ENCODE results near the gene DIRAS3. TPM values are rescaled to one million over a fixed set of nuclear protein-coding genes. Genes with fewer than 3 reads are reported as not detected.

DIRAS3 gene
- total RNA-seq, 1 donor: 4.0 TPM

DNA sequence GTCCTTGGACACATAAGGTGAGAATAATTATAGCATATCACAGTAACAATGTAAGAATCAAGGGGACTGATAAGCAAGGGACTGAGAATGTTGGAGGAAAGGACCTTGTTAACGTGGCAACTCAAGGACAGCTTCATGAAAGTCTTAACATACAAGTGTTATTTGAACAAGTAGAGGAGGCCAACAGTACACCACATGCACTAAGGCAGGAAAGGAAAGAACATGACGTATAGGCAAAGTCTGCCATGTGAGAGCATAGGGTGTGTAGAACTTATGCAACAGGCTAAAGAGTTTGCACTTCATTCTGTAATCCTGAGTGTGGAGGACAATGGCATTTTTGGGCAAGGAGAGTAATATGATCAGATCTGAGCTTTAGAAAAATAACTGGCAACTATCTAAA is 33.3 kb upstream of the DIRAS3 start:
- Histone ChIP-seq H3K36me3 (ENCODE audit: insufficient read depth, low read length) (no peaks in the 10 kb centered on the region), H2AFZ (ENCODE audit: low read length) (no peak overlapping the region), H3K4me3 (ENCODE audit: insufficient read depth, low read length) (no peak overlapping the region), H4K20me1 (ENCODE audit: insufficient read depth, low read length) (no peaks in the 10 kb centered on the region), H3K9me3 (ENCODE audit: low read depth, low read length) (no peaks in the 10 kb centered on the region), H3K27me3 (ENCODE audit: insufficient read depth, low read length) (no peaks in the 10 kb centered on the region), H3K4me2 (ENCODE audit: insufficient read depth, low read length) (no peak overlapping the region), H3K79me2 (ENCODE audit: insufficient read depth, low read length) (no peaks in the 10 kb centered on the region), H3K27ac (ENCODE audit: low read depth, low read length) (no peak overlapping the region), H3K4me1 (ENCODE audit: insufficient read depth, low read length) (peaks cover 5% of the 10 kb centered on the region)
- DNase-seq (ENCODE audit: insufficient read length, low spot score, missing footprints): no peak
- TF ChIP-seq, protein P1, sequence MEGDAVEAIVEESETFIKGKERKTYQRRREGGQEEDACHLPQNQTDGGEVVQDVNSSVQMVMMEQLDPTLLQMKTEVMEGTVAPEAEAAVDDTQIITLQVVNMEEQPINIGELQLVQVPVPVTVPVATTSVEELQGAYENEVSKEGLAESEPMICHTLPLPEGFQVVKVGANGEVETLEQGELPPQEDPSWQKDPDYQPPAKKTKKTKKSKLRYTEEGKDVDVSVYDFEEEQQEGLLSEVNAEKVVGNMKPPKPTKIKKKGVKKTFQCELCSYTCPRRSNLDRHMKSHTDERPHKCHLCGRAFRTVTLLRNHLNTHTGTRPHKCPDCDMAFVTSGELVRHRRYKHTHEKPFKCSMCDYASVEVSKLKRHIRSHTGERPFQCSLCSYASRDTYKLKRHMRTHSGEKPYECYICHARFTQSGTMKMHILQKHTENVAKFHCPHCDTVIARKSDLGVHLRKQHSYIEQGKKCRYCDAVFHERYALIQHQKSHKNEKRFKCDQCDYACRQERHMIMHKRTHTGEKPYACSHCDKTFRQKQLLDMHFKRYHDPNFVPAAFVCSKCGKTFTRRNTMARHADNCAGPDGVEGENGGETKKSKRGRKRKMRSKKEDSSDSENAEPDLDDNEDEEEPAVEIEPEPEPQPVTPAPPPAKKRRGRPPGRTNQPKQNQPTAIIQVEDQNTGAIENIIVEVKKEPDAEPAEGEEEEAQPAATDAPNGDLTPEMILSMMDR (IDR thresholded peaks at IDR 0.05; ENCODE audit: extremely low read depth, low read depth, low read length): no peak

DNA sequence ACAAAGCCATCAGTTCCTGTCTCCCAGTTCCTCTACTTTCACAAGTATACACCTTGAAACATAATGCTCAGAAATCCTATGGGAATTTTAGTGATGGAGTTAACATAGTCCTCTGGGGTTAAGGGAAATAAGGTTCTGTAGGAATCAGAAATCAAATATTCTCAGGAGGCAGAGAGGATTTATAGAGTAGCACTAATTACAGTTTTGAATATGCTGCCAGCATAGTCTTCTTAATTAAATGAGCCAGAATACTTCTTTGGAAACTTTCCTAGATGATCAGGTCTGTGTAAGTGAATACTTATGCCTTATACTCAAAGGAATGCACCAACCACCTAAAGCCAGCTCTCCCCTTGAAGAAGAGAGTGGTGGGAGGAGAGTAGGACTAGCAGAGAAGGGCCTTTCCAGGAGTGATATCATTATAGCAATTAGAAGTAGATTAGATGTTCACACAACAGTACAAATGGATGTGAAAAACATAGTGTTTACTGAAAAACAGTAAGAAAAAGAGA is 31.4 kb upstream of the DIRAS3 start:
- no peak for DNase-seq (ENCODE audit: insufficient read length, low spot score, missing footprints)
- no peaks in the 10 kb centered on the region for H3K27me3 ChIP-seq (ENCODE audit: insufficient read depth, low read length)
- H2AFZ ChIP-seq (ENCODE audit: low read length): no peak overlapping the region
- no peak overlapping the region for H3K4me3 ChIP-seq (ENCODE audit: insufficient read depth, low read length)
- H4K20me1 ChIP-seq (ENCODE audit: insufficient read depth, low read length): no peaks in the 10 kb centered on the region
- TF ChIP-seq, protein P1 (IDR thresholded peaks at IDR 0.05; ENCODE audit: extremely low read depth, low read depth, low read length): no peak
- no peak overlapping the region for H3K4me2 ChIP-seq (ENCODE audit: insufficient read depth, low read length)
- H3K79me2 ChIP-seq (ENCODE audit: insufficient read depth, low read length): no peaks in the 10 kb centered on the region
- H3K36me3 ChIP-seq (ENCODE audit: insufficient read depth, low read length): no peaks in the 10 kb centered on the region
- H3K4me1 ChIP-seq (ENCODE audit: insufficient read depth, low read length): peaks cover under 1% of the 10 kb centered on the region
- no peaks in the 10 kb centered on the region for H3K9me3 ChIP-seq (ENCODE audit: low read depth, low read length)
- no peak overlapping the region for H3K27ac ChIP-seq (ENCODE audit: low read depth, low read length)

DNA sequence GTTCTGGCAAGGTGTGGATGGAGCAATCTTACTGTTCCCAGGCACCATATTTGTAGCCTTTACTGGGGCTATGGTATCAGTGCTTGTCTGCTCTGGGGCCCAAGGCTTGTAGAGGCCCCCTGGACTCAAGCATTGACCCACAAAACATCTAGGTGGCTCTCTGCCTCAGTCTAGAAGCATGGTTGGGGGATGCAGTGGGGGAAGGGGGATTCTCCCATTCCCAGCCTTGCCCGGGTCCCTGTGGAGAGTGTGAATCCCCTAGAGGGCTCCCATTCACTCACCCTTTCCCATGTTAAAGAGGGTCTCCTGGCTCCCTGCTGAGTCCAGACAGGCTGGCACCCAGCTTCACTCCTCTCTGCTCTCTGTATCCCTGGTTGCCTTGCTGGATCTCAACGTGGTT is 28.2 kb upstream of the DIRAS3 start:
- H3K27me3 ChIP-seq (ENCODE audit: insufficient read depth, low read length): no peaks in the 10 kb centered on the region
- no peak overlapping the region for H2AFZ ChIP-seq (ENCODE audit: low read length)
- no peaks in the 10 kb centered on the region for H3K36me3 ChIP-seq (ENCODE audit: insufficient read depth, low read length)
- H3K79me2 ChIP-seq (ENCODE audit: insufficient read depth, low read length): no peaks in the 10 kb centered on the region
- no peak overlapping the region for H3K27ac ChIP-seq (ENCODE audit: low read depth, low read length)
- no peak overlapping the region for H3K4me2 ChIP-seq (ENCODE audit: insufficient read depth, low read length)
- no peaks in the 10 kb centered on the region for H4K20me1 ChIP-seq (ENCODE audit: insufficient read depth, low read length)
- TF ChIP-seq, protein P1 (IDR thresholded peaks at IDR 0.05; ENCODE audit: extremely low read depth, low read depth, low read length): no peak
- H3K9me3 ChIP-seq (ENCODE audit: low read depth, low read length): no peaks in the 10 kb centered on the region
- no peaks in the 10 kb centered on the region for H3K4me1 ChIP-seq (ENCODE audit: insufficient read depth, low read length)
- no peak for DNase-seq (ENCODE audit: insufficient read length, low spot score, missing footprints)
- no peak overlapping the region for H3K4me3 ChIP-seq (ENCODE audit: insufficient read depth, low read length)

DNA sequence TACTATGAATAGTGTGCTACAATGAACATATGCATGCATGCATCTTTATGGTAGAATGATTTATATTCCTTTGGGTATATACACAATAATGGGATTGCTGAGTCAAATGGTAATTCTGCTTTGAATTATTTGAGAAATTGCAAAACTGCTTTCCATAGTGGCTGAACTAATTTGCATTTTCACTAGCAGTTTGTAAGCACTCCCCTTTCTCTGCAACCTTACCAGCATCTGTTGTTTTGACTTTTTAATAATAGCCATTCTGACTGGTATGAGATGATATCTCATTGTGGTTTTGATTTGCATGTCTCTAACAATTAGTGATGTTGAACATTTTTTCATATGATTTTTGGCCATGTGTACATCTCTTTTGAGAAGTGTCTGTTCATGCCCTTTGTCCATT is 24.0 kb upstream of the DIRAS3 start:
- Histone ChIP-seq H3K27me3 (ENCODE audit: insufficient read depth, low read length) (no peaks in the 10 kb centered on the region), H3K36me3 (ENCODE audit: insufficient read depth, low read length) (no peaks in the 10 kb centered on the region), H4K20me1 (ENCODE audit: insufficient read depth, low read length) (no peaks in the 10 kb centered on the region), H3K4me1 (ENCODE audit: insufficient read depth, low read length) (no peaks in the 10 kb centered on the region), H2AFZ (ENCODE audit: low read length) (no peak overlapping the region), H3K9me3 (ENCODE audit: low read depth, low read length) (no peaks in the 10 kb centered on the region), H3K4me3 (ENCODE audit: insufficient read depth, low read length) (no peak overlapping the region), H3K27ac (ENCODE audit: low read depth, low read length) (no peak overlapping the region), H3K79me2 (ENCODE audit: insufficient read depth, low read length) (no peaks in the 10 kb centered on the region), H3K4me2 (ENCODE audit: insufficient read depth, low read length) (no peak overlapping the region)
- no peak for DNase-seq (ENCODE audit: insufficient read length, low spot score, missing footprints)
- TF ChIP-seq, protein P1 (IDR thresholded peaks at IDR 0.05; ENCODE audit: extremely low read depth, low read depth, low read length): no peak
